Cardiac atrium fibroblast (primary cell): Measurements from ENCODE around the gene SCGB1A1. TPM values are rescaled to one million over a fixed set of nuclear protein-coding genes. Genes with fewer than 3 reads are reported as not detected.

Source experiments
- total RNA-seq: library from RNA; depleted of rRNA; stranded (reverse); fragments of >200 nt; gene quantifications from 2 replicates; pipeline ENCODE4 v1.2.3, GENCODE V29; 2015

SCGB1A1 gene, protein sequence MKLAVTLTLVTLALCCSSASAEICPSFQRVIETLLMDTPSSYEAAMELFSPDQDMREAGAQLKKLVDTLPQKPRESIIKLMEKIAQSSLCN
- total RNA-seq: not detected in 2 replicates

DNA sequence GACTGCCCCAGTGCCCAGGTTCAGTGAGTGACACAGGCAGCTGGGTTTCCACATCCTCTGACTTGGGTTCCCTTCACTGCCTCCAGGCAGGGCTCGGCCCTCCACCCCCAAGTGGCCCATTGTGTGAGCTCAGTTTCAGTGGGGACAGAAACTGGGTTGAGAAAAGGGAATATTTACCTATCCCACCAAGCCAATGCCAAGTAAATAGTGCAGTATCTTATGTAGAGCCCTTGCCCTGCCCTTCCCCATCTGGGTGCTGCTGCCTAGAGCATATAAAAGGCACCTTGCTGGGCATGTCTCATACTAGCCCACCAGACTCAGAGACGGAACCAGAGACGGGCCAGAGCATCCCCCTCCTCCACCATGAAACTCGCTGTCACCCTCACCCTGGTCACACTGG lies at the start of gene SCGB1A1:
Gene SCGB1A1 (plus strand): TSS at position 301 of the 400 bp plus-strand sequence. CDS start 63 bp downstream, at position 364.

Other genes with a start within 250 kb of the SCGB1A1 start
- gene SCGB1D1, start 228.8 kb upstream of the SCGB1A1 start, total RNA-seq: not detected in 2 replicates
- gene SCGB2A1, start 210.4 kb upstream of the SCGB1A1 start, total RNA-seq: not detected in 2 replicates
- not detected in 2 replicates for gene SCGB1D2, start 176.8 kb upstream of the SCGB1A1 start, total RNA-seq
- not detected in 2 replicates for gene SCGB2A2, start 148.9 kb upstream of the SCGB1A1 start, total RNA-seq
- gene SCGB1D4, start 120.0 kb upstream of the SCGB1A1 start, total RNA-seq: not detected in 2 replicates
- gene ASRGL1, start 81.6 kb upstream of the SCGB1A1 start, total RNA-seq: 0.16 TPM in 1 of 2 replicates, not detected in the other
- gene AHNAK, start 127.8 kb downstream of the SCGB1A1 start, total RNA-seq: 394 and 434 TPM in 2 replicates
- gene EEF1G, start 154.9 kb downstream of the SCGB1A1 start, total RNA-seq: 2,078 and 2,099 TPM in 2 replicates
- gene TUT1, start 172.5 kb downstream of the SCGB1A1 start, total RNA-seq: 6.9 and 12.0 TPM in 2 replicates
- gene MTA2, start 182.8 kb downstream of the SCGB1A1 start, total RNA-seq: 72.6 and 86.1 TPM in 2 replicates
- 25.8 and 43.1 TPM in 2 replicates for gene EML3, start 193.7 kb downstream of the SCGB1A1 start, total RNA-seq
- gene ROM1, start 194.2 kb downstream of the SCGB1A1 start, total RNA-seq: 9.2 and 24.7 TPM in 2 replicates
- 24.9 and 44.4 TPM in 2 replicates for gene B3GAT3, start 203.0 kb downstream of the SCGB1A1 start, total RNA-seq
- 314 and 339 TPM in 2 replicates for gene GANAB, start 227.6 kb downstream of the SCGB1A1 start, total RNA-seq
- 27.1 and 27.7 TPM in 2 replicates for gene INTS5, start 234.3 kb downstream of the SCGB1A1 start, total RNA-seq
- gene C11orf98, start 246.2 kb downstream of the SCGB1A1 start, total RNA-seq: 57.8 and 68.1 TPM in 2 replicates
- gene CSKMT, start 246.3 kb downstream of the SCGB1A1 start, total RNA-seq: 1.4 and 7.5 TPM in 2 replicates